ENCODE results near the gene CTPS1.

CTPS1 gene

GRCh38 chr1:40997096-40997495 lies 17.6 kb downstream of the CTPS1 start:
- no peak for DNase-seq (ENCODE audit: low read depth)

GRCh38 chr1:40998668-40999067 lies 19.2 kb downstream of the CTPS1 start:
- no peak for DNase-seq (ENCODE audit: low read depth)

- DNase-seq (ENCODE audit: low read depth), result no peak
Measured at GRCh38 chr1:41003127-41003639, 23.7 kb downstream of the CTPS1 start.

GRCh38 chr1:41003640-41004220 lies 24.2 kb downstream of the CTPS1 start:
- DNase-seq (ENCODE audit: low read depth), result peak; percentile 98

- DNase-seq (ENCODE audit: low read depth), result no peak
Measured at GRCh38 chr1:41005876-41006275, 26.4 kb downstream of the CTPS1 start.

GRCh38 chr1:41006942-41007865 lies 27.7 kb downstream of the CTPS1 start:
- no peak for DNase-seq (ENCODE audit: low read depth)

- DNase-seq (ENCODE audit: low read depth), result no peak
Measured at GRCh38 chr1:41009466-41009865, 30.0 kb downstream of the CTPS1 start.

- DNase-seq (ENCODE audit: low read depth), result no peak
Measured at GRCh38 chr1:41010345-41010744, 30.8 kb downstream of the CTPS1 start.

GRCh38 chr1:41013024-41013423 lies 33.5 kb downstream of the CTPS1 start:
- DNase-seq (ENCODE audit: low read depth), result no peak

- no peak for DNase-seq (ENCODE audit: low read depth)
Measured at GRCh38 chr1:41013796-41014195, 34.3 kb downstream of the CTPS1 start.

GRCh38 chr1:41014871-41015270 lies 35.4 kb downstream of the CTPS1 start:
- no peak for DNase-seq (ENCODE audit: low read depth)

GRCh38 chr1:41015281-41015896 lies 35.9 kb downstream of the CTPS1 start:
- DNase-seq (ENCODE audit: low read depth), result no peak

- DNase-seq (ENCODE audit: low read depth), result no peak
Measured at GRCh38 chr1:41015897-41016470, 36.5 kb downstream of the CTPS1 start.

- DNase-seq (ENCODE audit: low read depth), result no peak
Measured at GRCh38 chr1:41017141-41018017, 37.9 kb downstream of the CTPS1 start.

- DNase-seq (ENCODE audit: low read depth), result no peak
Measured at GRCh38 chr1:41018018-41018410, 38.5 kb downstream of the CTPS1 start.

- no peak for DNase-seq (ENCODE audit: low read depth)
Measured at GRCh38 chr1:41019353-41019745, 39.9 kb downstream of the CTPS1 start.

GRCh38 chr1:41020109-41020576 lies 40.6 kb downstream of the CTPS1 start:
- no peak for DNase-seq (ENCODE audit: low read depth)

- no peak for DNase-seq (ENCODE audit: low read depth)
Measured at GRCh38 chr1:41020654-41021053, 41.2 kb downstream of the CTPS1 start.

GRCh38 chr1:41021526-41022308 lies 42.2 kb downstream of the CTPS1 start, which contains the start of gene SLFNL1:
SLFNL1 (minus strand) TSS chr1:41021725; CDS start chr1:41020660, 1,065 bp downstream.
- peak; percentile 15 for DNase-seq (ENCODE audit: low read depth)

GRCh38 chr1:41022424-41022823 lies 42.9 kb downstream of the CTPS1 start:
- no peak for DNase-seq (ENCODE audit: low read depth)

Data from CMK (cell line).